Common myeloid progenitor, CD34-positive (primary cell): ENCODE measurements around the gene PM20D2.

ENCODE experiments used
- CTCF ChIA-PET: fragments of 350-600 bp; sonication (Branson Sonifier 250); formaldehyde crosslinking; loops from one replicate; lab custom pipeline; 2021; ENCODE audit warnings: antibody characterized with exemption; lab: Charles Lee
- POLR2A ChIA-PET: fragments of 350-600 bp; sonication (Branson Sonifier 250); formaldehyde crosslinking; loops from one replicate; lab custom pipeline; 2021; ENCODE audit warnings: antibody characterized with exemption; lab: Charles Lee
- DNase-seq, 3 donors: peaks; one replicate each; pipeline versions ENCODE4 v3.0.0 to v3.0.0-alpha.2; 2013
- H3K27ac ChIP-seq, 2 experiments: 1 replicate in 1 of 2; 2 replicates in 1 of 2; pipeline ENCODE4 v1.7.0; 2013; ENCODE audit warnings: inconsistent platforms in 2 of 2, low read length in 2 of 2, mild to moderate bottlenecking in 2 of 2, low read depth in 1 of 2, moderate library complexity in 1 of 2; ENCODE audit not compliant: severe bottlenecking in 2 of 2, insufficient read depth in 1 of 2, poor library complexity in 1 of 2
- H3K27me3 ChIP-seq, 5 experiments: replicated peaks in 2 of 5; 1 replicate in 3 of 5; 2 replicates in 2 of 5; pipeline versions ENCODE4 v1.6.1 to v1.7.0; 2013; ENCODE audit warnings: low read length in 4 of 5, mild to moderate bottlenecking in 2 of 5, moderate library complexity in 2 of 5, inconsistent platforms in 1 of 5; ENCODE audit not compliant: insufficient read depth in 5 of 5, control insufficient read depth in 4 of 5
- H3K36me3 ChIP-seq, 4 experiments: 1 replicate in 2 of 4; 2 replicates in 2 of 4; pipeline versions ENCODE4 v1.6.1 to v1.7.0; 2013; ENCODE audit warnings: low read length in 3 of 4, control low read depth in 1 of 4, mild to moderate bottlenecking in 1 of 4; ENCODE audit not compliant: control insufficient read depth in 4 of 4, insufficient read depth in 4 of 4
- H3K4me1 ChIP-seq, 4 experiments: 1 replicate in 3 of 4; 2 replicates in 1 of 4; pipeline versions ENCODE4 v1.6.1 to v1.7.1; 2013; ENCODE audit warnings: low read length in 3 of 4, mild to moderate bottlenecking in 3 of 4, control low read depth in 1 of 4, inconsistent platforms in 1 of 4, moderate library complexity in 1 of 4; ENCODE audit not compliant: control insufficient read depth in 4 of 4, insufficient read depth in 4 of 4; ENCODE audit errors: control extremely low read depth in 1 of 4
- H3K4me3 ChIP-seq, 7 experiments: 1 replicate in 4 of 7; 2 replicates in 3 of 7; pipeline versions ENCODE4 v1.5.1 to v1.7.0; 2013; ENCODE audit warnings: mild to moderate bottlenecking in 7 of 7, low read length in 6 of 7, moderate library complexity in 6 of 7, inconsistent platforms in 2 of 7, low read depth in 2 of 7, control low read depth in 1 of 7; ENCODE audit not compliant: insufficient read depth in 4 of 7, control insufficient read depth in 1 of 7; ENCODE audit errors: extremely low read depth in 1 of 7
- H3K9me3 ChIP-seq, 5 experiments: 1 replicate in 4 of 5; 2 replicates in 1 of 5; pipeline versions ENCODE4 v1.6.1 to v1.7.1; 2013; ENCODE audit warnings: low read length in 4 of 5, mild to moderate bottlenecking in 2 of 5, inconsistent platforms in 1 of 5, low read depth in 1 of 5, moderate library complexity in 1 of 5; ENCODE audit not compliant: control insufficient read depth in 4 of 5, insufficient read depth in 2 of 5; ENCODE audit errors: control extremely low read depth in 1 of 5
- WGBS: methylation state at CpG from one replicate; pipeline ENCODE4 v1.1.5; 2013; ENCODE audit not compliant: insufficient coverage; 5-methylcytosine and 5-hydroxymethylcytosine counted together

PM20D2 gene

DNA sequence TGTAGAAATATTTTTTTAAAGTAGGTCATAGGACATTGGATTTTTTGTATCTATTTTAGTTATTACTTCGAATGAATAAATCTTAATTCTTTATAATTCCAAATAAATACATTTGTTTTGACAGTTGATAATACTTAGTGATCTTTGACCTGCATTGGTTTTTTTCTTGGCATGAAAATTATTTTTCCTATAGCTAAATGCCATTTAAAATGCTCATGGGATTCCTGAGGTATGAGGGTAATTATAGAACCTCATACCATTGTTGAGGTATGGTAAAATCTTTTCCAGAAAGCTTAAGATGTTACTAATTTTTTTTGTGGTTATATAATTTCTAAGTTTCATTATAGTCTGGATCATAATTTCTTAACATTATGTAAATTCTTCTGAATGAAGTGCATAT, 8.3 kb downstream of the PM20D2 start:
- CTCF ChIA-PET = interaction anchor here (1.2 to 1.6 kb wide), 2 partner anchors 14 to 23 kb away, joined by 3 read pairs; no protein-coding TSS in a partner anchor
- POLR2A ChIA-PET = no interaction called here

DNA sequence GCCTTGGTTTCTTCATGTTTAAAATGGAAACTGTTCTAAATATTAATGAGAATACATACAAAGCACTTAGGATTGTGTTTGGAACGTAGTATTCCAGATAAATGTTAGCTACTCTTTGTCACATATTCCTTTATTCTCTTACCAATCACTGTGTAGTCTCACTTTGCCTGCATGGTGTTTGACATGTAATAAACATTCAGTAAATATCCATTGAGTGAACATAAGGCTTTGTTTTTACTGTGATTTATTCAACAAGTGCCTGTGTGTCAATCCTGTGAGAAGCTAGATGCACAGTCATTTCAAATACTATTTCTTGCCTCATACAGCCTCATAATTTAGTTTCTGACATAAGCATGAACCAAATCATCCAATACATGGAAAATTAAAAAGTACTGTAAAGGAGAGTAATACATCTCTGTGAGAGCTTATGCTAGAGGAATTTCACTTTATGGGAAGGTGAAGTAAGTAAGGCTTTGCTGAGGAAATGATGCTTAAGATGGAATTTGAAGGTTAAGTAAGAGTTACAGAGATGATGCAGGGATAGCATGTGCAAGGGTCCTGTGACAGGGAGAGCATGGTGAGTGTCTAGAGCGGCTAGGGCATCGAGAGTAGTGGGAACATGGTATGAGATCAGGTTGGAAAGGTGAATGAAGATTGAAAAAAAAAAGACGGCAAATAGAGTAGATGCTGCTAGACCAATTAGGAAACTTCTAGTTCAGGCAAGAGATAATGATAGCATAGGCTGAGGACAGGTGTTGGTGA, 14.7 kb downstream of the PM20D2 start:
- Histone ChIP-seq H3K4me1 (no peaks in the 10 kb centered on the region), H3K27ac (no peak overlapping the region), H3K36me3 (peaks cover 14 to 63% (median 49%) of the 10 kb centered on the region in 4 experiments), H3K4me3 (no peak overlapping the region), H3K27me3 (no peaks in the 10 kb centered on the region), H3K9me3 (no peaks in the 10 kb centered on the region)
- 100% methylated on average over 3 of the region's 4 CpGs for WGBS
- CTCF ChIA-PET = interaction anchor here (1.0 to 2.4 kb wide), 4 partner anchors 14 to 177 kb away, joined by 3 to 6 read pairs (median 4); no protein-coding TSS in a partner anchor
- POLR2A ChIA-PET = no interaction called here
- DNase-seq = no peak

More for the DNA sequence above, 8.3 kb downstream of the PM20D2 start:
- Histone ChIP-seq H3K9me3 (no peaks in the 10 kb centered on the region), H3K27me3 (no peaks in the 10 kb centered on the region), H3K4me3 (no peak overlapping the region), H3K36me3 (peaks cover 8 to 51% (median 34%) of the 10 kb centered on the region in 4 experiments), H3K27ac (no peak overlapping the region), H3K4me1 (peaks cover 0 to under 1% (median 0%) of the 10 kb centered on the region in 4 experiments)
- no CpG with 5 or more reads among the region's 1 CpG for WGBS
- no peak for DNase-seq

DNA sequence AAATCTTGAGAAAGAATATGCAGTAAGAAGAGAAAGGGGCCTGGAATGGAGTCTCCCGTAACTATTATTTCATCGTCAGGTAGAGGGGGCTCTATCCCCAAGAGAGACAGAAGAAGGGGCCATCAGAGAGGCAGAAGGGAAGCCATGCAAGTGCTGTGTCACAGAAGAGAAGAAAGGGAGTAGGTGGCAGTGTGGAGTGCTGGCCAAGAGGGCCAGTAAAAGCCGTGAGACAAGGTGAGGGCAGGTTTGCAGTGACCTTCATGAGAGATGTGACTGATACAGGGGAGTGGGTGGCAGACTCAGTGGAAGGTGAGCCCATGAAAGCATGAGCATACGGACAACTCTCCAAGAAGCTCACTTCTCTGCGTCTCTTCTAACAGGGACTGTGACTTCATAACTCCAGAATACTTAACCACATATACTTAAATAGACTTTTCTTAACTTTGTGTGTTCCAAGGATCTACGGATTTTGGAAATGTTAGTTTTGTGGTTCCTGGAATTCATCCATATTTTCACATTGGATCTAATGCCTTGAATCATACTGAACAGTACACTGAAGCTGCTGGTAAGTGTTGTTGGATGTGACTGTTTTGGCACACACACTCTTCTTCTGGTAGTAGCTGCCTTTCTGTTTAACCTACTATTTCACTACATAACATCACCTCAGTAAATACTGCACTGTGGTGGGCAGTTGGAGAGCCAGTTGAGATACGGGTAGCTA, 15.6 kb downstream of the PM20D2 start:
- POLR2A ChIA-PET = interaction anchor here (0.6 kb wide), 1 partner anchor 471 kb away, joined by 5 read pairs; no protein-coding TSS in a partner anchor
- H3K27me3 ChIP-seq = no peaks in the 10 kb centered on the region
- 93% methylated on average over 4 of the region's 7 CpGs for WGBS
- peak; percentile 3 to 15 (median 13) for DNase-seq
- H3K4me1 ChIP-seq = no peaks in the 10 kb centered on the region
- H3K27ac ChIP-seq = no peak overlapping the region
- CTCF ChIA-PET = interaction anchor here (0.9 to 1.4 kb wide), 3 partner anchors 15 to 205 kb away, joined by 3 to 4 read pairs (median 4); no protein-coding TSS in a partner anchor
- H3K9me3 ChIP-seq = no peaks in the 10 kb centered on the region
- H3K4me3 ChIP-seq = no peak overlapping the region
- H3K36me3 ChIP-seq = peaks cover 15 to 61% (median 45%) of the 10 kb centered on the region in 4 experiments

DNA sequence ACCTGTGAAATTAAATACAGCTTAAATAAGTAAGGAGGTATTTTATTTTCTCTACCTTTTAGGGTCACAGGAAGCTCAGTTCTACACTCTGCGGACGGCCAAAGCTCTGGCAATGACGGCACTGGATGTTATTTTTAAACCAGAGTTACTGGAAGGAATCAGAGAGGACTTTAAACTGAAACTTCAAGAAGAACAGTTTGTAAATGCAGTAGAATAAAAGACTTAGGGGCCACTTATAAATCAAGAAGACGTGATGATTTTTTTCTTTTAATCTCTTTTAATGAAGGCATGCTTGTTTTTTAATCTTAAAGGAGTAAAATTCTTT, 16.2 kb downstream of the PM20D2 start:
- no peaks in the 10 kb centered on the region for H3K9me3 ChIP-seq
- H3K36me3 ChIP-seq = peaks cover 15 to 61% (median 42%) of the 10 kb centered on the region in 4 experiments
- no peaks in the 10 kb centered on the region for H3K27me3 ChIP-seq
- H3K27ac ChIP-seq = no peak overlapping the region
- POLR2A ChIA-PET = interaction anchor here (0.6 kb wide), 1 partner anchor 470 kb away, joined by 5 read pairs; no protein-coding TSS in a partner anchor
- CTCF ChIA-PET = interaction anchor here (0.9 to 1.4 kb wide), 3 partner anchors 15 to 205 kb away, joined by 3 to 4 read pairs (median 4); no protein-coding TSS in a partner anchor
- no peak overlapping the region for H3K4me3 ChIP-seq
- no peaks in the 10 kb centered on the region for H3K4me1 ChIP-seq
- WGBS = 92% methylated on average over 3 of the region's 4 CpGs
- DNase-seq = no peak

DNA sequence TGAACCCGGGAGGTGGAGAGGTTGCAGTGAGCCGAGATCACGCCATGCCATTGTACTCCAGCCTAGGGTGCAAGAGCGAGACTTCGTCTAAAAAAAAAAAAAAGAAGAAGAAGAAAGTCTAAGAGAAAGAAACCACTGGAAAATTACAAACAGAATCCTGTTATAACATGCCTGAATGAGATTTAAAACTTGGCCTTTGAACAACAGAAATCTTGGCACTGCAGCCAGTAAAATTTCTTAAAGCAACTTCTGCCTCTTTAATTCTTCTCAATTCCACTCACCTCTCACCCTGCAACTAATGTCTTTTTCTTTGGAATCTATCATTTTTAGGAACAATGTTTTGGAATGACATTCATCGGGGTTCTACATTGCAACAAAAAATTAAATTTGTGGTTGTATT, 26.3 kb downstream of the PM20D2 start:
- no peaks in the 10 kb centered on the region for H3K36me3 ChIP-seq
- no peak overlapping the region for H3K4me3 ChIP-seq
- no peaks in the 10 kb centered on the region for H3K9me3 ChIP-seq
- ChIA-PET POLR2A (no interaction called here), CTCF (interaction anchor here (1.4 kb wide), 1 partner anchor 189 kb away, joined by 3 read pairs; no protein-coding TSS in a partner anchor)
- WGBS = 100% methylated on average over 1 of the region's 6 CpGs
- no peaks in the 10 kb centered on the region for H3K27me3 ChIP-seq
- no peaks in the 10 kb centered on the region for H3K4me1 ChIP-seq
- H3K27ac ChIP-seq = no peak overlapping the region
- no peak for DNase-seq

DNA sequence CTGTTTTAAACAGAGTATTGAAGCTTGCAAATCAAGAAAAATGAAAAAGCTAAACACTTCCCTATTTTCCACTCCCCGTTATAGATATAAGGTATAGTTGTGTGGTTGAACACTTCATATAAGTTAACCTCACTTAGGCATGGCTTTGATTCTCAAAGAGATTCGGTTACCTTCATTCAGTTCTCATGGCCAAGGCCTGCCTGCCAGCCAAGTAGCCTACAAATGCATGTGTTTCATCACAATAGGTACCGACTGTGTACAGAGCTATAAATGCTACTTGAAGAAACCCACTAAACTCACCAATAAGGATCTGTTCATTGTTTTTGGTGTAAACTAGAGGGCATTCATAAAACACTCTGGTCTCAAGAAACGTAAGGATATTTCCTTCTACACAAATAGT, 27.8 kb downstream of the PM20D2 start:
- Histone ChIP-seq H3K4me1 (no peaks in the 10 kb centered on the region), H3K27me3 (no peaks in the 10 kb centered on the region), H3K4me3 (no peak overlapping the region), H3K36me3 (no peaks in the 10 kb centered on the region), H3K9me3 (no peaks in the 10 kb centered on the region), H3K27ac (no peak overlapping the region)
- ChIA-PET POLR2A (no interaction called here), CTCF (no interaction called here)
- WGBS = 100% methylated on average over 1 of the region's 4 CpGs
- no peak for DNase-seq
